Measurements from ENCODE around the gene WDR86. TPM values are rescaled to one million over a fixed set of nuclear protein-coding genes. Genes with fewer than 3 reads are reported as not detected.

Gene WDR86
- total RNA-seq, 1 donor from 2014 or later: 83.0 TPM

GRCh38 chr7:151371266-151371665, 38.6 kb downstream of the WDR86 start:
- no peak for DNase-seq (ENCODE audit: extremely low spot score, unreplicated experiment)
- peaks cover 27% of the 10 kb centered on the region for H3K4me1 Mint-ChIP-seq (ENCODE audit: unreplicated experiment)
- no peak overlapping the region for H3K4me3 Mint-ChIP-seq
- H3K27ac Mint-ChIP-seq: no peak overlapping the region
- H3K27me3 Mint-ChIP-seq: no peaks in the 10 kb centered on the region
- no peak for TF ChIP-seq CTCF (conservative IDR thresholded peaks at IDR 0.05)
- no peaks in the 10 kb centered on the region for H3K9me3 Mint-ChIP-seq
- H3K36me3 Mint-ChIP-seq: peaks cover 12% of the 10 kb centered on the region

DNA sequence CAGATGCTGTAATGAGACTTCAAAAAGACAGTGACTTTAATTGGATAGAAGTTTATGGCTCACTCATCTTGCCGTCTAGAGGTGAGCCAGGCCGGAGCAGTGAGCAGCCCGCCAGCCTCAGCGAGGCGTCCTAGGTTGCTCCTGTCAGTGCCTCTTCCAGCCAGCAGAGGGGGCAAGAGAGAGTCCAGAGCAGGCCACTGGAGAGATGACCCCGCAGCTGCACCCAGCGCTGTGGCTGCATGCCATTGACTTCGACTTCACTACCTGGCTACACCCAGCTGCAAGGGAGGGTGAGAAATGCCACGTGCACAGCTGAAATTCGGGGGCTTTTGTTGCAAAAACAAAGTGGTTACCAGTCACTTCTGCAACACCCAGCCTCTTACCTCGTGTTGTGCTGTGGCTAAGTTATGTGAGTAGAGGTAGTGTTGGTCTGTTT, 41.7 kb downstream of the WDR86 start:
- H3K27ac Mint-ChIP-seq: peak overlapping the region; percentile 59
- peaks cover 38% of the 10 kb centered on the region for H3K4me1 Mint-ChIP-seq (ENCODE audit: unreplicated experiment)
- H3K9me3 Mint-ChIP-seq: no peaks in the 10 kb centered on the region
- H3K36me3 Mint-ChIP-seq: peaks cover 18% of the 10 kb centered on the region
- peak; percentile 89 for DNase-seq (ENCODE audit: extremely low spot score, unreplicated experiment)
- TF ChIP-seq CTCF (conservative IDR thresholded peaks at IDR 0.05): peak; percentile 97
- no peaks in the 10 kb centered on the region for H3K27me3 Mint-ChIP-seq
- H3K4me3 Mint-ChIP-seq: no peak overlapping the region

DNA sequence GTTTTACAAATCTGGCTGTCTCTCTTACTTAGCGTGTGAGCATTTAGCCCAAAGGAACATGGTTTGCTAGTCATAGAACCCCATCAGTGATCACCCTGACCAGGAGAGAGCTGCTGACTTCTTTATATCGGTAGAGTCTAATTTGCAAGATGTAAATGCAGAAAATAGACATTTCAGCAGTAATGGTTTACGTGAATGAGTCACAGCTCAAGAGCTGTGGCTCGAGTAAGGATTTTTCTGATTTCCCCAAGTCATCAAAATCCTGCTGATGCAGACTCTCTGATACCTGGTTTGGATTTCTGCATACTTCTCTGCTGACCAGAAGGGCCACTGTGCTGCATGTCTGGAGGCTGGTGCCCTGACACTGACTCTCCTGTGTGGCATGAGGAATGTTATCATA, 42.6 kb downstream of the WDR86 start:
- Mint-ChIP-seq H3K9me3 (no peaks in the 10 kb centered on the region), H3K4me1 (ENCODE audit: unreplicated experiment) (peaks cover 31% of the 10 kb centered on the region), H3K36me3 (peaks cover 23% of the 10 kb centered on the region), H3K27ac (no peak overlapping the region), H3K27me3 (no peaks in the 10 kb centered on the region), H3K4me3 (no peak overlapping the region)
- DNase-seq (ENCODE audit: extremely low spot score, unreplicated experiment): no peak
- TF ChIP-seq CTCF (conservative IDR thresholded peaks at IDR 0.05): no peak

GRCh38 chr7:151366880-151367222, 43.0 kb downstream of the WDR86 start:
- no peak for TF ChIP-seq CTCF (conservative IDR thresholded peaks at IDR 0.05)
- Mint-ChIP-seq H3K27ac (no peak overlapping the region), H3K27me3 (no peaks in the 10 kb centered on the region), H3K4me3 (no peak overlapping the region), H3K36me3 (peaks cover 25% of the 10 kb centered on the region), H3K4me1 (ENCODE audit: unreplicated experiment) (peaks cover 32% of the 10 kb centered on the region), H3K9me3 (no peaks in the 10 kb centered on the region)
- no peak for DNase-seq (ENCODE audit: extremely low spot score, unreplicated experiment)

DNA sequence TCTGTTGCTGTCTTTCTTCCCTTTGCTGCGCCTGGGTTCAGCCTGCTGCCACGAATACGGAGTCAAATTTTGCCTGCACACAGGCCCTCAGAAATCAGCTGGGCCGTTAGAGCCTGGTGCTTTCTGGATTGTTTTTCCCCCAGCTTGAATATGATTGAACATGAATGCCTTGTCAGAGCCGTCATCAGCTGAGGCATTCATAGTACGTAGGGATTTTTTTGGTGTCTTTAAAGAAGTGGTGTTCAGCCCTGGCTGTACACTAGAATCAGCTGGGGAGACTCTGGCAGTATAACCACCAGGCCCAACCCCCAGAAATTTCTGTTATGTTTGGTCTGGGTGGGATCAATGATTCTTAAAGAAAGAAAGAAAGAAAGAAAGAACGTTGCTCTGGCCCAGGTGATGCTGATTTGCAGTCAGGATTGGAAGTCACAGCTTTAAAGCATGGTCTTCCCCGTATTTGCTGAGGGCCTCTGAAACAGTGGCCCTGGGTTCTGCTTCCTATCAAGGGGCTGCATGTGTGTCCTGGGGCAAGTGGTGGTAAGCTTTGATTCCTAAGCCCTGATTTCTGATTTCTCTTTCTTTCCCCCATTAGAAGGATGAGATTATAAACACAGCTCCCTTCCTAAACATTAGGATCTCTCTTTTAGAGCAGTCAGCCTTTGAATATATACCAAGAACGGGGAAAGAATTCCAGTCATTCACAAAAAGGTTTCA, 43.5 kb downstream of the WDR86 start:
- H3K4me3 Mint-ChIP-seq: no peak overlapping the region
- no peaks in the 10 kb centered on the region for H3K27me3 Mint-ChIP-seq
- peaks cover 30% of the 10 kb centered on the region for H3K36me3 Mint-ChIP-seq
- no peaks in the 10 kb centered on the region for H3K9me3 Mint-ChIP-seq
- no peak for DNase-seq (ENCODE audit: extremely low spot score, unreplicated experiment)
- no peak overlapping the region for H3K27ac Mint-ChIP-seq
- peaks cover 32% of the 10 kb centered on the region for H3K4me1 Mint-ChIP-seq (ENCODE audit: unreplicated experiment)
- no peak for TF ChIP-seq CTCF (conservative IDR thresholded peaks at IDR 0.05)

Measured in type B pancreatic cell (in vitro differentiated cells).